Measurements from ENCODE around the gene CALR. TPM values are rescaled to one million over a fixed set of nuclear protein-coding genes. Genes with fewer than 3 reads are reported as not detected.

The CALR gene
- total and polyA plus RNA-seq, 2 donors (not counting 3 experiments of a cell fraction or from before 2014, with no cell fraction given) = 1,135 to 1,636 TPM

GRCh38 chr19:12993562-12993961 lies 55.2 kb downstream of the CALR start:
- Histone ChIP-seq H3K79me2 (ENCODE audit: control insufficient read depth, insufficient read depth, low read length) (no peaks in the 10 kb centered on the region), H2AFZ (ENCODE audit: low read depth, low read length) (no peak overlapping the region), H3K4me3 (replicated peaks in 1 of 3; ENCODE audit: insufficient read depth in 1 of 3, low read depth in 1 of 3, low read length in 3 of 3) (no peak overlapping the region), H3K27me3 (ENCODE audit: control insufficient read depth in 2 of 2, insufficient read depth in 2 of 2, low read length in 2 of 2) (no peaks in the 10 kb centered on the region), H3K4me1 (ENCODE audit: control insufficient read depth, extremely low read depth, insufficient read depth, low read length) (peaks cover 5% of the 10 kb centered on the region), H3K4me2 (ENCODE audit: insufficient read depth, low read length) (no peak overlapping the region), H3K9ac (replicated peaks; ENCODE audit: extremely low read depth, insufficient read depth, low read length) (no peak overlapping the region), H3K9me3 (replicated peaks; ENCODE audit: control insufficient read depth, insufficient read depth, low read length) (no peaks in the 10 kb centered on the region), H3K36me3 (ENCODE audit: control insufficient read depth in 2 of 2, extremely low read depth in 1 of 2, insufficient read depth in 2 of 2, low read length in 2 of 2) (no peaks in the 10 kb centered on the region), H3K9me1 (replicated peaks; ENCODE audit: control insufficient read depth, extremely low read depth, insufficient read depth, low read length) (no peaks in the 10 kb centered on the region), H4K20me1 (replicated peaks; ENCODE audit: control insufficient read depth, extremely low read depth, insufficient read depth, low read length) (no peaks in the 10 kb centered on the region), H3K27ac (ENCODE audit: insufficient read depth, low read depth, low read length) (no peak overlapping the region)
- no peak for TF ChIP-seq FOS (IDR thresholded peaks at IDR 0.05; ENCODE audit: borderline replicate concordance, insufficient read depth, low read length)
- POLR2A ChIA-PET = no interaction called here
- BruUV-seq (replicated peaks) = no TSS peak
- DNase-seq (ENCODE audit: low read depth, low spot score) = no peak
- dilution Hi-C loops (cut with MboI; ENCODE audit: extremely low pct_ligation_motif_present, low sequenced_read_pairs) (no loop called here), intact Hi-C loops (cut with micrococcal nuclease) (no loop called here)
- CTCF ChIA-PET = interaction anchor here (0.9 to 3.7 kb wide), 5 partner anchors 9 to 101 kb away, joined by 3 to 24 read pairs (median 4); no protein-coding TSS in a partner anchor
- FAIRE-seq = no peak

Small RNA genes lying within 50 kb of the gene (microRNA-seq; reads per million reads assigned to microRNA genes)
- gene MIR5695 (ENCODE audit: borderline number of aligned reads, borderline replicate concordance) (not detected), gene MIR6515 (ENCODE audit: borderline number of aligned reads, borderline replicate concordance) (2.3 reads per million)

Small RNA genes lying within 50 kb of the gene (small RNA-seq; reads per million reads assigned to genes)
- gene MIR5695 (ENCODE audit: insufficient read depth, insufficient read length, low read depth, low replicate concordance) (not detected), gene MIR6515 (ENCODE audit: insufficient read depth, insufficient read length, low read depth, low replicate concordance) (not detected)

Other genes starting within 250 kb of the CALR start
- gene FBXW9, start 242.0 kb upstream of the CALR start, total RNA-seq = 11.6 and 12.4 TPM in 2 replicates
- gene FBXW9, start 242.0 kb upstream of the CALR start, polyA plus RNA-seq = 19.3 and 26.4 TPM in 2 replicates
- gene TNPO2, start 214.7 kb upstream of the CALR start, total RNA-seq = 84.6 and 94.5 TPM in 2 replicates
- 98.8 and 104 TPM in 2 replicates for gene TNPO2, start 214.7 kb upstream of the CALR start, polyA plus RNA-seq
- 208 and 213 TPM in 2 replicates for gene TRIR, start 203.9 kb upstream of the CALR start, total RNA-seq
- gene TRIR, start 203.9 kb upstream of the CALR start, polyA plus RNA-seq = 240 and 263 TPM in 2 replicates
- 74.8 and 77.0 TPM in 2 replicates for gene GET3, start 201.1 kb upstream of the CALR start, total RNA-seq
- 197 and 217 TPM in 2 replicates for gene GET3, start 201.1 kb upstream of the CALR start, polyA plus RNA-seq
- gene BEST2, start 186.8 kb upstream of the CALR start, total RNA-seq = not detected in 2 replicates
- not detected in 2 replicates for gene BEST2, start 186.8 kb upstream of the CALR start, polyA plus RNA-seq
- 17.3 and 20.0 TPM in 2 replicates for gene HOOK2, start 163.1 kb upstream of the CALR start, total RNA-seq
- gene HOOK2, start 163.1 kb upstream of the CALR start, polyA plus RNA-seq = 7.6 and 8.0 TPM in 2 replicates
- gene JUNB, start 147.1 kb upstream of the CALR start, total RNA-seq = 22.8 and 31.6 TPM in 2 replicates
- gene JUNB, start 147.1 kb upstream of the CALR start, polyA plus RNA-seq = 72.9 and 74.4 TPM in 2 replicates
- 247 and 255 TPM in 2 replicates for gene PRDX2, start 136.8 kb upstream of the CALR start, total RNA-seq
- gene PRDX2, start 136.8 kb upstream of the CALR start, polyA plus RNA-seq = 490 and 492 TPM in 2 replicates
- 13.2 and 15.9 TPM in 2 replicates for gene THSD8, start 136.5 kb upstream of the CALR start, total RNA-seq
- gene THSD8, start 136.5 kb upstream of the CALR start, polyA plus RNA-seq = 2.6 TPM in 1 of 2 replicates, not detected in the other
- 25.6 and 28.5 TPM in 2 replicates for gene RNASEH2A, start 132.0 kb upstream of the CALR start, total RNA-seq
- gene RNASEH2A, start 132.0 kb upstream of the CALR start, polyA plus RNA-seq = 36.7 and 45.4 TPM in 2 replicates
- gene RTBDN, start 104.0 kb upstream of the CALR start, total RNA-seq = not detected in 2 replicates
- gene RTBDN, start 104.0 kb upstream of the CALR start, polyA plus RNA-seq = not detected in 2 replicates
- 0.13 and 0.69 TPM in 2 replicates for gene MAST1, start 100.1 kb upstream of the CALR start, total RNA-seq
- gene MAST1, start 100.1 kb upstream of the CALR start, polyA plus RNA-seq = 0.16 and 0.46 TPM in 2 replicates
- gene DNASE2, start 57.2 kb upstream of the CALR start, total RNA-seq = 31.3 and 34.8 TPM in 2 replicates
- 51.9 and 60.6 TPM in 2 replicates for gene DNASE2, start 57.2 kb upstream of the CALR start, polyA plus RNA-seq
- not detected in 2 replicates for gene KLF1, start 51.4 kb upstream of the CALR start, total RNA-seq
- gene KLF1, start 51.4 kb upstream of the CALR start, polyA plus RNA-seq = not detected in 2 replicates
- gene GCDH, start 47.4 kb upstream of the CALR start, total RNA-seq = 27.1 and 27.3 TPM in 2 replicates
- gene GCDH, start 47.4 kb upstream of the CALR start, polyA plus RNA-seq = 35.8 and 39.8 TPM in 2 replicates
- gene SYCE2, start 19.3 kb upstream of the CALR start, total RNA-seq = 0.27 TPM in 1 of 2 replicates, not detected in the other
- gene SYCE2, start 19.3 kb upstream of the CALR start, polyA plus RNA-seq = 0.16 and 0.25 TPM in 2 replicates
- gene FARSA, start 4.9 kb upstream of the CALR start, total RNA-seq = 71.4 and 77.4 TPM in 2 replicates
- 51.8 and 55.3 TPM in 2 replicates for gene FARSA, start 4.9 kb upstream of the CALR start, polyA plus RNA-seq
- 96.7 and 102 TPM in 2 replicates for gene RAD23A, start 7.3 kb downstream of the CALR start, total RNA-seq
- gene RAD23A, start 7.3 kb downstream of the CALR start, polyA plus RNA-seq = 66.9 and 71.2 TPM in 2 replicates
- 32.8 and 36.5 TPM in 2 replicates for gene GADD45GIP1, start 18.6 kb downstream of the CALR start, total RNA-seq
- 38.3 and 46.3 TPM in 2 replicates for gene GADD45GIP1, start 18.6 kb downstream of the CALR start, polyA plus RNA-seq
- 0.20 and 0.28 TPM in 2 replicates for gene DAND5, start 31.0 kb downstream of the CALR start, total RNA-seq
- 0.06 TPM in 2 replicates for gene DAND5, start 31.0 kb downstream of the CALR start, polyA plus RNA-seq
- 18.7 and 37.7 TPM in 2 replicates for gene NFIX, start 56.9 kb downstream of the CALR start, total RNA-seq
- gene NFIX, start 56.9 kb downstream of the CALR start, polyA plus RNA-seq = 8.7 and 9.8 TPM in 2 replicates
- gene LYL1, start 164.2 kb downstream of the CALR start, total RNA-seq = 74.4 and 91.5 TPM in 2 replicates
- 87.3 and 141 TPM in 2 replicates for gene LYL1, start 164.2 kb downstream of the CALR start, polyA plus RNA-seq
- 42.2 and 53.0 TPM in 2 replicates for gene TRMT1, start 178.1 kb downstream of the CALR start, total RNA-seq
- gene TRMT1, start 178.1 kb downstream of the CALR start, polyA plus RNA-seq = 46.3 and 60.5 TPM in 2 replicates
- gene NACC1, start 179.7 kb downstream of the CALR start, total RNA-seq = 95.4 and 97.6 TPM in 2 replicates
- gene NACC1, start 179.7 kb downstream of the CALR start, polyA plus RNA-seq = 120 and 198 TPM in 2 replicates
- 63.1 and 67.9 TPM in 2 replicates for gene STX10, start 211.8 kb downstream of the CALR start, total RNA-seq
- gene STX10, start 211.8 kb downstream of the CALR start, polyA plus RNA-seq = 89.6 and 91.6 TPM in 2 replicates
- 81.6 and 97.0 TPM in 2 replicates for gene IER2, start 211.8 kb downstream of the CALR start, total RNA-seq
- gene IER2, start 211.8 kb downstream of the CALR start, polyA plus RNA-seq = 55.2 and 60.6 TPM in 2 replicates

Measured in endothelial cell of umbilical vein (primary cell).